ENCODE measurements around the gene PTPRA. TPM values are rescaled to one million over a fixed set of nuclear protein-coding genes. Genes with fewer than 3 reads are reported as not detected.

Gene PTPRA
- total and polyA plus RNA-seq, 10 of the 15 experiments (the other 5 are each of a cell fraction or from before 2014, with no cell fraction given), result 3.9 to 62.1 (median 34.6) TPM

DNA sequence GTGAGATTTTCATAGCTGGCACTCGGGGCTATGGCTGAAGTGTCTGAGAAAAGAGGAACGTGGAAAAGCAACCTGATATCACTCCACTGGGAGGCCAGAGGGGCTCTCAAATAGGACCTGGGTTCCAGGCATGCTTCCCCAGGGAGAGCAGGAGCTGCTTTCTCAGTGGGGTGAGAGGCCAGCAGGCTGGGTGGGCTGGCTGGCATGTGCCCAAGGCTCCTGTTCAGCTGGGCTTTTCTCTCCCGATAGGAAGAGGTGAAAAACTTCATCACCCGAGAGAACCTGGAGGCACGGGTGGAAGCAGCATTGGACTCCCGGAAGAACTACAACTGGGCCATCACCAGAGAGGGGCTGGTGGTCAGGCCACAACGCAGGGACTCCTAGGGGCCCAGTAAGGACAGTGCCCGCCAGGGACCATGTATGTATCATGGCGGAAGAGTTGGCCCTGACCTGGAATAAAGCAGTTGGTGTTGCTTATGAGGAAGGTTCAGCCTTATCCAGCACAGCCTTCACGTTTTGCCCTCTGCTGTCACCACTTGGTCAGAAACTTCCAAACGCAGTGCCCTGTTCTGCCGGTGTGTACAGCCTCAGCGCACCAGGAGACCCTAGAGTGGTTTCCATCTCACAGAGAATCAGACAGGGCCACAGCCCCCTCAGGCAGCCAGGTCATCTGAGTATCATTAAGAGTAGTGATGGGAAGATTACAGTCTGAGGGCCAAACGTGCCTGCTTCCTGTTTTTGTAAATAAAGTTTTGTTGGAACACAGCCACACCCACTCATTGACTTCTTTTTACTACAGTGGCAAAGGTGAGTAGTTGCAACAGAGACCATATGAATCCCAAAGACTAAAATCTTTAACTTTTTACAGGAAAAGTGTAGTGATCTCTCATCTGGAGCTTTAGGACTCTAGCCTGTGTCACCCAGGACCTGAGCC is 174.5 kb downstream of the PTPRA start:
- CTCF ChIA-PET, result no interaction called here
- POLR2A ChIA-PET, result no interaction called here
- RAD21 ChIA-PET (ENCODE audit: unreplicated experiment), result no interaction called here
- SMC1A ChIA-PET (ENCODE audit: uncharacterized antibody, unreplicated experiment), result no interaction called here
- ATAC-seq (no peak), DNase-seq (ENCODE audit: low read depth, low spot score) (no peak), FAIRE-seq (no peak)
- H3K27me3 ChIP-seq (replicated peaks in 1 of 2; ENCODE audit: control insufficient read depth in 2 of 2, insufficient read depth in 2 of 2, low read length in 1 of 2), result no peaks in the 10 kb centered on the region
- 83% methylated on average over 14 of the region's 14 CpGs for WGBS (ENCODE audit: insufficient coverage, insufficient replicate concordance, low lambda C conversion rate, missing lambda C conversion rate)
- H3K4me2 ChIP-seq (ENCODE audit: control insufficient read depth, insufficient read depth), result peak overlapping the region; percentile 70; the same call in 1 of the 2 replicates
- H3K36me3 ChIP-seq (ENCODE audit: control insufficient read depth in 2 of 2, insufficient read depth in 2 of 2, low read length in 1 of 2), result peaks cover 4 to 6% of the 10 kb centered on the region in 2 experiments; a peak in 1 of 4 replicates
- no peaks in the 10 kb centered on the region for H4K20me1 ChIP-seq (ENCODE audit: control insufficient read depth, insufficient read depth)
- intact Hi-C loops (cut with micrococcal nuclease; ENCODE audit: unreplicated experiment), result loop anchor here (10.0 kb wide), 1 partner anchor 157 kb away; the partner anchor contains the start of genes DDRGK1 and ITPA
- TF ChIP-seq CUX1 (IDR thresholded peaks at IDR 0.05; ENCODE audit: insufficient replicate concordance, low read depth, low read length) (no peak), ZBTB40 (IDR thresholded peaks at IDR 0.05; ENCODE audit: borderline replicate concordance) (peak; percentile 88)
- H3K4me3 ChIP-seq, result no peak overlapping the region
- no peaks in the 10 kb centered on the region; the same call in 1 of the 2 replicates for H3K4me1 ChIP-seq (ENCODE audit: control insufficient read depth, insufficient read depth, low read length)
- BruUV-seq (replicated peaks), result TSS peak; percentile 68
- no peak overlapping the region for H3K27ac ChIP-seq (ENCODE audit: control insufficient read depth, insufficient read depth)
- in situ Hi-C loops (cut with MboI), result no loop called here
- H3K9ac ChIP-seq (ENCODE audit: control insufficient read depth, insufficient read depth, low read length), result no peak overlapping the region
- H3K79me2 ChIP-seq (ENCODE audit: control insufficient read depth, insufficient read depth, low read length), result peaks cover 13% of the 10 kb centered on the region
- H3K9me3 ChIP-seq (replicated peaks; ENCODE audit: control insufficient read depth, insufficient read depth, low read length), result no peaks in the 10 kb centered on the region
- no peak overlapping the region for H2AFZ ChIP-seq (ENCODE audit: control insufficient read depth, low read depth, low read length)
